UCSD-AML1 (cell line): ENCODE results near the gene SERGEF.

Source experiments
- DNase-seq: peaks from one replicate; lab custom pipeline; 2025; ENCODE audit not compliant: unreplicated experiment; lab: John Stamatoyannopoulos, UW

Gene SERGEF

DNA sequence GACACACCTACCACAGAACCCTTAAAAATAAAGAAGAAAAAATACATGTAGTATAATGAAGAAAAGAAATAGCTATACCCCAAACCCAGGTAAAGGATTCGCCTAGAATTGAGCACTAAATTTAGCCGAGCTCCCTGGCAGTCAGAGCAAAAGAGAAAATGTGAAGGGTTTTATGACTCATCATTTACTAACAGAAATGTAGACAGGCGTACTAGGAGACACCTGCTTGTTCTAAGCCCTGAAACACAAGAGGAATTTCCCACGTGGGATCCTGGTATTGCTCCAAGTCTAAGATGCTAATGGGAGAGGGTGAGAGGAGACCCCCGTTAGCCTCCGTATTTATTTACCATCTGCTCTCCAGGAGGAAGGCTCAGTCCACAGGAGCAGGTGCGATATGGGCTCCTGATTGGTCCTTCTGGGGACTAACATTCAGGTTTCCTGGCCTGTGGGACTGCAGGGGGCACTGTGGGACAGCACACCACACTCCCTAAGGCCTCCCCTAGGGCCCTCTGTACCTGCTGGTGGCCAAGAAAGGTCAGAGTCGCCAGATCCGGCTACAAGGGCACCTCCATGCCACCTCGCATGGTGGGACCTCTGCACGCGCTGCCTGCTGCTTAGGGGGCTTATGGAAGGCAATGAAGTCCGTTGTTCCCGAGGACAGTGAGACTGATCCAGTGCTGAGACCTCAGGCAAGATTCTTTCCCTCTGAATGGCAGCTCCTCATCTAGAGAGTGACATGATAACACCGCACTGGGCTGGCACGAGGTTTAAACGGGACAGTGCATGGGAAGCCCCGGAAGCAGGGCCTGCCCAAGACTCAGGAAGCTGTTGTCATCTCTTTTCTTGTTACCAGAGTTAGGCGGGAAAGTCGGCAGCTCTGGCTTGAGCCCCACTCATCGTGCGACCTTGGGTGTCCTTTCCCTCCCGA lies 252.5 kb downstream of the SERGEF start:
- DNase-seq, result peak; percentile 58

DNA sequence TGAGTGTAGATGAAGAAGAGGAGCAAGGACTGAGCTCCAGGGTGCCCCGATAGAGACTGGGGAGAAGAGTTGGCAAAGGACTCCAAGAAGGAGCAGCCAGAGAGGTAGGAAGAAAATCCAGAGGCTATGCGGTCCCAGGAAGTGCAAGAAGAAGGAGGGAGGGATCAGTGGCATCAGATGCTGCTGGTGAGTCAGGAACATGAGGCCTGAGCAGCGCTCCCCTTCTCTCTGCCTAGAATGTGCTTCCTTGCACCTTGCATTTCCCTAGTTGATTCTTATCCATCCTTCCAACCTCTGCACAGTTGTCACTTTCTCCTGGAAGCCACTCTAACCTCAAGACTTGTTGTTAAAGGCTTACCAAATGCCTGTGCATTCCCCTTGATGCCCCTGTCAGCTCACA lies 257.0 kb downstream of the SERGEF start:
- no peak for DNase-seq

DNA sequence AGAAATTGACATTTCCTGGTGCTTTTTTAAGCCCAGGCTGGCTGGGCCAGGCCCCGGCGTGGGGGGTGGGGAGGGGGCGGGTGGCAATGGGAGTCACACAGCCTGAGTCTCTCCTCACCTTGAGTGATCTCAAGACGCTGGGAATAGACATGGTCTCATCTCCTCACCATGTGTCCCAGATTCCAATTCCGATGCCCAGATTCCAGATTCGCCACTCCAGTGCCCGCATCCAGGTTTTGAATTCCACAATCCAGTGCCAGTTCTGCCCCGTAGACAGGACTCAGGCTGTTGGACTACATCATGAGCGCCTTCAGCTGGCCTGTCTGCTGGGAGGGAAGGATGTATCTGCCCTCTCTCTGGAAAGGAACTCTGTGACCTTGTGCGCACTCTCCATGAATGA lies 259.2 kb downstream of the SERGEF start:
- DNase-seq, result no peak

DNA sequence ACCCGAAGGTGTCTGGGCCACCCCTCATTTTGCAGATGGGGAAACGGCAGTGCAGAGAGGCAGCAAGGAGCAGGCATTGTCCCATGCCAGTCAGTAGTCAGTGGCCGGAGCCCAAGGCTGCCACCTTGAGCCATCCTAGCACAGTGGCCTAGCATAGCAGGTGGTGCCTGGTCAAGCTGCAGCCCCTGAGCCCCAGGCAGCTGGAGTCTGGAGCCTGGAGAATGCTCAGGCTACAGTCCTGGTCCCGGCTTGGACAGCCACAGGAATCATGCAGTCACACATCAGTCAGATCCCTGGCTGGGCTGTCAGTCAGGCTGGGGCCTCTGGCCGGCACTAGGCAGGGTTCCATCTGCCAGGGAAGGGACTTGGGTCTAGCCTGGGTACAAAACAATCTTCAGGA lies 259.7 kb downstream of the SERGEF start:
- no peak for DNase-seq

DNA sequence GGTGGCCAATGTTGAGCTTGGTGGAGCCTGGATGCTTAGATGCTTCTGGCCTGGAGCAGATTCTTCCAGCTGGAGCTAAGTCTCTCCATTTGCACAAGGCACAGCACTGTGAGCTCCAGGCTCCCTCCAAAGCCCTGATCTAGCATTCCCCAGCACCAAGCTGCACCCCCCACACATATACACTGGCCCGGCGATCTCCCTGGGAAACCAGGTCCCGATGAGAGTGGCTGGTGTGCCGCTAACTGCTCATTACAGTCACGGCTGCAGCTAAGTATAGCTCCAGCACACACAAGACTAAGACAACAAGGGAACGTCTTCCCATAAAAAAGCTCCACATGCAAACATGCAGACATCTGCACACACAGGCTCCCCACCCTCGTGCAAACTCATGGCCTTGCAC lies 260.7 kb downstream of the SERGEF start:
- DNase-seq, result no peak

DNA sequence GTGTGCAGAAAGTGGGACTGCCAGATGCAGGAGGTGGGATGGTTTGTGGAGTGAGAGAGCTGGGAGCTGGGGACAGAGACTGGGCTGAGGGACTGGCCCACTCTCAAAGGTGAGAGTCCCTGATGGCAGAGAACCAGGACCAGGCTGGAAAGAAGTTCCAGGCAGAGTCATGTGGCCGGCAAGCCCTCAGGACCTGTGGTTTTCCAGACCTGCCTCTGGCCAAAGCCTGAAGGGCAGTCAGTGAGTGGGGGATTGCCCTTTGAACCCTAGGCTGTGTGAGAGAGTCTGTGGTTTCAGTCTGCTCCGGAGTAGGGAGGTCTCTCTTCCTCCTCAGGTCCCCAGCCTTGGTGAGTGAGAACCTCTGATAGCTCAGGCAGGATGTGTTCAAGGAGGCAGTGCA lies 261.3 kb downstream of the SERGEF start:
- DNase-seq, result no peak

DNA sequence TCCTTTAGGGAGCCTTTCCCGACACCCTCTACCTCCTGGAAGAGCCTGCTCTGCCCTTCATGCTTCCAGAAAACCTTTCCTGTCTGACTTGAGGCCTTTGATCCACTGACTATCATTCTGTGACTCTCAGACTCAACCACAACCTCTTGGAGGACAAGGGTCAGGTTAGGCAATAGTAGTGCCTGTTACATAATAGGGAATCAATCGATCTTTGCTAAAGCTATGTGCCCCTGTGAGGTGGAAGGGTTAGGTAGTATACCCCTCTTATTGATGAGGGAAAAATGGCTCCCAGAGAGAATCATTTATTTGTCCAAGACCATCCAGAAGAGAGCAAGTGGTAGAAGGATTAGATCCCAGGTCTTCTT lies 262.1 kb downstream of the SERGEF start:
- no peak for DNase-seq

DNA sequence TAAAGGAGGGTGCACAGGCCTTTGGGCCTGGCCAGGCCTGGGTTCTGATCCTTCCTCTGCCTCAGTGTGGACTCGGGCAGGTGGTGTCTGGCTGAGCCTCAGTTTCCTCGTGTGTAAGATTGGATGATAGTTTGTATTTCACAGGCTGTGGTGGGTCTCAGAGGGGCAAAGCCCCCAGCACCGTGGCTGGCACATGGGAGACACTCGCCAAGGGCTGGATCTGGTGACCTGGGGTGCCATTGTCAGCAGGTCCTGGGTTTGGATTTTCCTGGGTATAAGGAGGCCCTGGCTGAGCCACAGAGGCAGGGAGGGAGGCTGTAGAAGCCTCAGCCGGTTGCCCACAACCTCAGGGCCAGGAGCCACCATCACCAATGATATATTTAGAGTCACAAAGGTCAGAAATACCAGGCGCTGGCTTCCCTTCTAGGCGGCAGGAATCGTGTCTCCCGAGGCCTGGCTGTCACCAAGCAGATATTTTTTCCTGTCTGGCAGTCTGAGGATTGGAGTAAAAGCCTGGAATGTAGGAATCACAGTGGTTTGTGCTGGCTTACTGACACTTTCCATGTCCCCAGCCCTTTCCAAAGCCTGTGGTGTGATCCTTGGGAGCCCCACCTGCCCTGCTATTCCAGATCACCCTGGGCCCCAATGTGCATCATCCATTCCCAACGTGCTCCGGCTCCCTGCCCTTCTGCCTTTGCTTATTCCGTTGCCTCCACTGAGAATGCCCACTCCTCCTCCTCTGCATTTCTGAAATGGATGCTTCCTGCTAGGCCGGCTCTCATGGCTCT lies 262.6 kb downstream of the SERGEF start:
- DNase-seq, result no peak

DNA sequence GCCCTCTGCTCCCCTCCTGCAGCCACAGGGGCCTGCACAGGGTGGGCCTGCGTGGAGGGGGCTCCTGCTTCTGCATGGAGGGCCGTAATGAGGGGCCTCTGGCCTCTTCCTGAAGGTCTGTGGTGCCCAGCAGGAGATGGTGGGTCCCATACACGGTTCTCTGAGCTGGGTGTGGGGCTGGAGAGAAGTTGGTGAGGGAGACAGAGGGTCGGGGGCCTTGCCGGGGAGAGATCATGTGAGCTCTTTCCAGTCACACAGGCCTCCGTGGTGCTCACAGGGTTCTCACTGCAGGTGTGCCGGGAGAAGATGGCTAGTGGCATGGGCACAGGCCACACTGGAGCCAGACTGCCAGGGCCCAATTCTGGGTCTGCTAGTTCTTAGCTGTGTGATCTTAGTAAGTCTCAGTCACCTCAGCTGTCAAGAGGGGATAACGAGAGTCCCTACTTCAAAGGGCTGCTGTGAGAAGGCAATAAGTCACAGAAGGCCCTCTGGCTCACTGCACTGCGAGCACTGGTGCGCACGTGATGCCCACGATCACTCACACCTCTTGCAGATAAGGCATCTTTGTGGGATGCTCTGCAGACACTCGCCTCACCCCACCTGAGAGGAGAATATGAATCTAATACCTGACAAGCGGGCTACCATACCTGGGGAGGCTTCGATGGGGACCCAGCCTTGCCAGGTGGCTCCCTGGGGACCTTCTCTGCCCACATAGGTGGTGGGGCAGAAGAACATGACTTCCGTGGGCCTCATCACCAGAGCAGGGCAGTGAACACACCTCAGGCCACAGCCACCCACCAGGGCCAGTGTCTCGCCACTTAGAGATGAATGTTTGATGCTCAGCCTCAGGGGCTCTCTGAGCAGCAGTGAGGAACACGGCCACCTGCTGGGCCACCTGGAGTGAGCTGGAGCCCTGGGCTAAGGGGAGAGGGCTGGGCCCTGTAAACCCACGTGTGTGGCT lies 263.8 kb downstream of the SERGEF start:
- DNase-seq, result no peak

DNA sequence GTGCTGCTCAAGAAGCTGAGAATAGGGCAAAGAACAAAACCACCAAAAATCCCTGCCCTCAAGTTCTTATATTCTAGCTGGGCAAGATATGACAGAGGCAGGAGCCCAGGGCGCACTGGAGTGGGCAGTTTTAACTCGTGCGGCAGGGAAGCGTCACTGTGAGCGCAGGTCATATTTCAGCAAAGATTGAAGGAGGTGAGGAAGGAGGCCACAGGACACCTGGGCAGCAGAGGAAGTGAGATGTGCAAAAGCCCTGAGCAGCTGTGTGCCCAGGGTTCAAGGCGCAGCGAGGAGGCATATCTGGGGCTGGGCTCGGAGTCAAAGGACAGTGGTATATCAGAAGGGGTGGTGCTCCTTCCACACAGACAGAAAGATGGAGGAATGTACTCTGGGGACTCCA lies 264.8 kb downstream of the SERGEF start:
- no peak for DNase-seq

DNA sequence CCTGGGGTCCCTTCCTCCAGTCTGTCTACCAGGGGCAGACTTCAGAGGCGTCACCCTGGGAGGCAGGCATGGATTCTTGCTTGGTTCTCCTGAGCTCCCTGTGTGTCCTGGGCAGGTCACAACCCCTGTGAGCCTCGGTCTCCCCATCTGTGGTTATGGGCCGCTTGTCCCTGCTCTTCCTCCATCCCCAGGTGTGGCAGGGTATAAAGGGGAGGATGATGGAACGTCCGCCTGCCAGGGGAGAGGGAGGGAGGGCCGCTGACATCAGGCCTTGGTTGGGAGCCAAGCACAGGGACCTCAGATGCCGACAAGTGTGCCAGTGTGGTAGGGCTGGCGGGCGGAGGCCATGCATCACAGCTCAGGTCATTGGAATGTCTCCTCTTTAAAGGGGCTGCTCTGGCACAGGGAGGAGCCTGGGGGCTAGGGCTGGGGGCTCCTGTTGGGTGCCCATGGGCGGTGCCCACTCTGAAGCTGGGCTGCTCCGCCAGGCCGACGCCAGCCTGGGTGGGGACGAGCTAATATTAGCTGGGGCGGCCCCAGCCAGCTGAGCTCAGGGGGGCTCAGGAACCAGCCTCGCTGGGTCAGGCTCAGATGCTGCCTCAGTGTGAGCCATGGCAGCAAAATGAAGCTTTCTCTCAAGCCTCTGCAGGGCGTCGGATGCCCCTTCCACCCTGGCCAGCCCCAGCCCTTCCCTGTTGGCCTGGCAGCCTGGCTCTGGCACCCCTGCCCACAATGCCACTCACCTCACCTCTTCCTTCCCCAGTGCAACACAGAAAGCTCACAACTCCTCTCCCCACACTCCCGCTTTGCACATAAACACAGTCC lies 265.5 kb downstream of the SERGEF start:
- no peak for DNase-seq

DNA sequence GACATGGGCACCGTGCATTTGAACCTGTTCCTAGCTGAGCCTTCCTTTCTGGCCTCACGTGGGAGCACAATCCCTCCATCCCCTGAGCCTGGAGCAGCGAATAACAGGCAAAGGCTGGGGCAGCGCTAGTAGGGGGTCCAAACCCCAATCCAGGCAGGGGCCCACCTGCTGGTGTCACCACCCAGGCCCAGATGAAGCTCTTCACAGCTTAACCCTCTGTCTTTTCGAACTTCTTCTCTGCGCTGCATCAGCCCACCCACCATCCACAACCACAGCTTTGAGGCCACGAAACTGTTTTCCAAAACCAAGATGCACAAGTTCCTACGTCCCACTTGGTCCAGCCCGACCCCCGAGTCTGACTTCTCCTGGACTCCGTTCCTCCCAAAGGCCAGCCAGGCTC lies 266.8 kb downstream of the SERGEF start:
- no peak for DNase-seq

DNA sequence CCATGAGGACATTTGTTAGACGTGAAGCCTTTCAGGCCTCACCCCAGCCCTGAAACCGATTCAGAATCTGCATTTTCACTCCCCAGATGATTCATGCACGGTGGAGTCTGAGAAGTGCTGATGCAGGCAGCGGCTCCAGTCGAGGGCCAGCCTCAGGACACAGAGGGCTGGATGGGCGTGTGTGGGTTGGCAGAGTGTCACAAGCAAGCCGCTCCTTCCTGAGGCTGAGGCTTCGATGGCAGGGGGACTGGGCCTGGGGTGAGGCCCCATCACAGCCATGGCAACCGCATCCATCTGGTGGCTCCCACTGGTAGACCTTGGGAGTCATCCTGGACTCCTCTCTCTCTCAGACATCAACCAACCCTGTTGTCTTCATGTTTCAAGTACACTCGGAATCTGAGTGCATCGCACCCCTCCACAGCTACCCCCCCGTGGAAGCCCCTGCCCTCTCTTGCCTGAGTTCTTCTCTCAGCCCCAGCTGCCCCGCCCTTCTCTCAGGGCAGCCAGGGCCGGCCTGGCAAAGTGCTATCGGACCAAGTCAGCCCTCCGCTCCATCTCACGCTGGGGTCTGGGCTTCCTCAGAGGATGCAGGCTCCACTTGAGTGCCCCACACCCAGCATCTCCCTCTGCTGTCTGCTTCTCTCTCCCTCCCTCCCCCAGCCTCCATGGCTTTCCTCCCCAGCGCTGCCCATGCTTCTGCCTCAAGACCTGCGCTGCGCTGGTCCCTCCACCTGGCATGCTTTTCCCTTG lies 267.6 kb downstream of the SERGEF start:
- DNase-seq, result no peak

DNA sequence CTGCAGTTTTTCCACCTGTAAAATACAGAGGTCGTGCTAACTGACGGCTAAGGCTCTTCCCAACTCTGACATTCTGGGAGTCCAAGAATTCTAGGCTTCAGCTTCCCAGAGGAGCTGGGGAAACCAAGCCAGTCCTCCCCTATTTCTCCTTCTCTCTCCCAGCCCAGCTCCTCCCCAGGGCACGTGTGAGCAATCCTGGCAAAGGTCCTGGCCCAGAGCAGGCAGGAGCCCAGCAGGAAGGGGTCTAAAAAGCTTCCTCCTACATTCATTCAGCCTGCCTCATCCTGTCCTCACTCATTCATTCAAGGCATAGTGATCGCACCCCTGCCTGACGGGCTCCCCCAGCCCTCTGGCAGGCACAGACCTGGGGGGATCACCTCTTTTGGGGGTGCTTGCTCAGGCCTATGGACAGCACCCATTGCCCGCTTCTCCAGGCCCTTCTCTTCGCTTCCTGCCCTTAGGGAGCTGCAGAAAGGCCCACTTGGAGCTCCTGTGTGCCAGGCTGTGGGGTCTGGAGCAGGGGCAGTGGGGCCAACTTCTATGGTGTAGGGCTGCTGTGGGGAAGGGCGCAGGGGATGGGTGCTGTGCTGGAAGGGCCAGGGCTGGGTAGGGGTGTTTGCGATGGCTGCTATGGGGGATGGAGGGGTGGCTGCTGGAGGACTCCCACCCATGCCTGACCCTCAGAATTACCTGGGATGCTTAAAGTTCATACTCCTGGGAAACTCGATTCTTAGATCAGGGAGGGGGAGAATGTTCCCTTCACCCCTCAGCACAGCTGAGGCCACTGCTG lies 268.5 kb downstream of the SERGEF start:
- no peak for DNase-seq

DNA sequence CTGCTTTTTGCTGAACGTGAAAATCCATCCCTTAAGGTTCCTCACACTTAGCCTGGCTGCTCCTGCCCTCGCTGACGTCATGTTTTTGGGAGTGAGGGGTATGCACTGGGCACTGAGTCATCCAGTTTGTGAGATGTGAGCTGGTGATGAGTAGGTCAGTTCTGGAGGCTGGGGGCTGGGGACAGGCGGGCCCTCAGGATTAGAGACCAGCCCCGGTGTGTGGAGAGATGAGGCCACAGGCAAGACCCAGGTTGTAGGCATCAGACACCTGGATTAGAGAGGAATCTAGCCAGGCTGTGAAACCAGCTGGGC lies 269.1 kb downstream of the SERGEF start:
- DNase-seq, result no peak

DNA sequence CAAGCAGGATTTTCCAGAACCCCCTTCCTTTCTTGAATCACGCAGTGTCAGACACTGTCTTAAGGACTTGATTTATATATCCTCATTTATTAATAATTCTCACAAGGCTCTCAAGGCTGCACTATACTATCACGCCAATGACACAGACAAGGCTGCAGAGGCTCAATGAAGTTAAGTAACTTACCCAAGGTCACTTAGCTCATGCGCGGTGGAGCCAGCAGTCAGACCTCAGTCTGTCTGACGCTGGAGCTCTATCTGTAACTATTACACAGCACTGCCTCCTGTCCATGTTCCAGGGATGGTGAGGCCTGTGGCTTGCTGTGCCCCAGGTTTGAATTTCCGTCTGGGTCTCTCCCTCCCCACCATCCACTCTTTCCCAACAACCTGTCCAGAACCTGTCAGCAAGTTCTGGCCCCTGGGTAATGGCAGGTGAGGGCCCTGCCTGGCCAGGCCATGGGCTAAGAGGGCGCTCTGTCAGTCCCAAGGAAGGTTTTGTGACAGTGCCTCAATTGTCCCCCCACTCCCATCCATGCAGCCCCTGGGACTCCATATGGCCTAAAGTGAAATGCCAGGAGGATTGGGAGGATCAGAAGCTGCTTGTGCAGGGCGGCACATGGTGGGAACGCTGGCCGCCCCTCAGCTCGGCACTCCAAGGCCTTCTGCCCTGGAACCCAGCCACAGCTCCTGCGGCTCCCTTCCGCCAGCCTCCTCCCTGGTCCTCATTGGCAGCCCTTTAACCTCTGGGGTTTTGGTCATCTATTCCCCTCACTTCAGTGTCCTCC lies 269.6 kb downstream of the SERGEF start:
- no peak for DNase-seq

DNA sequence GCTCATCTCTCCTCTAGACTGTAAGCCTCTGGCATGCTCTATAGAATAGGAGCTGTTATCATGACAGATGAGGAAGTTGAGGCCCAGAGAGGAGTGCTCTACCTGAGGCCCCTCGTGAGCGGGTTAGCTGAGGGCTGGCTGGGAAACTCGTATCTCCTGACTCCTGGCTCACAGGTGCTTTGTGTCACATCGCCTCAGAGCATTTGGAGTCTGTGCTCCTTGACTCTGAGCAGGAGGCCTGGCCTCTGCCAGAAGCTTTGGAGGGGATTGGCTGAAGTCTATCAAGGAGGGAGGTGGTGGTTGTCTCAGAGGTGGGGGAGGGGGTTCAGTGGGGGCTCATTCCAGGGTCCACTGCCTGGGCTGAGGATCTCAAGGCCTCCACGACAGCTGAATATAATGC lies 270.8 kb downstream of the SERGEF start:
- DNase-seq, result no peak

DNA sequence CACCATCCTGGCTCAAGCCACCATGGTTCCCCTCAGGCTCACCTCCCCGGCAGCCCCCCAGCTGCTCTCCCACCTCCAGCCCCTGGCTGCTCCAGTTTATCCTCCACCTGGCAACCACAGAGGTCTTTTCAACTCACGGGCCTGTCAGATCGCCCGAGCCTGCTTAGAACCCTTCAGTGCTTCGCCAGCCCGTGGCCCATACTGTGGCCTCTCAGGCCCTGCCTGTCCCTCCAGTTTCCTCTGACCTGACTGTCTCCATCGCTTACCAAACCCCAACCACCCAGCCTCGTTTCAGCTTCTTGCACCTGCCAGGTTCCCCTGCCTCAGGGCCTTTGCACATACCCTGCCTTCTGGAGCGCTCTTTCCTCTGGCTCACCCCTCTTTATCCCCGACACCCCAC lies 271.4 kb downstream of the SERGEF start:
- DNase-seq, result no peak
